Measurements from ENCODE around the gene RFX1. TPM values are rescaled to one million over a fixed set of nuclear protein-coding genes. Genes with fewer than 3 reads are reported as not detected.

RFX1 gene
- total and polyA plus RNA-seq, 2 experiments from 2014 or later: 8.9 to 11.8 TPM

DNA sequence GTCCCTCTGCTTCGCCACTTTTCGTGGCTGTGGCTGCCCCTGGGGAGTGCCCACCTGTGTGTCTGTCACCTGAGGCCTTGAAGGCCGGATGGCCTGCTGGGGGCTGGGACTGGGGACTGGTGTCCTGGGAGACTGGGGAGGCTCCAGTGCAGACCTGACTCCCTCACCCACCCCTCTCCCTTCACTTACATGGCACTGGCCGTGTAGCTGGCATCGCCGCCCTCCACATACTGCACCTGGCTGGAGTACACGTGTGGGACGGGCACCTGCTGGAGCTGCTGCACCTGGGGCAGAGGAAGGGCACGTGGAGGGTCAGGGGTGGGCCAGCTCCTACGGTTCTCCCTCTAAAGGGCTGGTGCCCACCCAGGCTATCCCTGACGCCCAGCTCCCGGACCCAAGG lies 28.3 kb downstream of the RFX1 start:
- Mint-ChIP-seq H3K4me1 (peaks cover 18% of the 10 kb centered on the region), H3K27me3 (ENCODE audit: insufficient read depth, low read depth, poor library complexity) (peaks cover 14% of the 10 kb centered on the region), H3K36me3 (ENCODE audit: low read depth) (peaks cover 3% of the 10 kb centered on the region; the same call in 1 of the 3 replicates), H3K4me3 (peak overlapping the region; percentile 60), H3K27ac (peak overlapping the region; percentile 81), H3K9me3 (no peaks in the 10 kb centered on the region)
- Histone ChIP-seq H3F3A (replicated peaks; ENCODE audit: low read depth) (no peaks in the 10 kb centered on the region), H3K4me2 (peak overlapping the region; percentile 75), H3K27ac (ENCODE audit: low read depth) (no peak overlapping the region), H3K4me3 (peak overlapping the region; percentile 66), H4K20me1 (replicated peaks; ENCODE audit: insufficient read depth) (no peaks in the 10 kb centered on the region), H2AFZ (no peak overlapping the region), H3K27me3 (ENCODE audit: insufficient read depth) (no peaks in the 10 kb centered on the region), H3K79me2 (replicated peaks; ENCODE audit: insufficient read depth) (no peaks in the 10 kb centered on the region), H3K4me1 (ENCODE audit: insufficient read depth) (peaks cover 23% of the 10 kb centered on the region), H3K9me2 (ENCODE audit: insufficient read depth) (no peaks in the 10 kb centered on the region), H3K36me3 (ENCODE audit: insufficient read depth) (no peaks in the 10 kb centered on the region)
- ATAC-seq (no peak), DNase-seq (ENCODE audit: low spot score) (no peak)
- TF ChIP-seq EZH2 (IDR thresholded peaks at IDR 0.05; ENCODE audit: low read depth, unreplicated experiment) (no peak), CREB1 (CRISPR knock-in tag; IDR thresholded peaks at IDR 0.05; ENCODE audit: low read depth) (no peak), ZNF331 (CRISPR knock-in tag; IDR thresholded peaks at IDR 0.05; ENCODE audit: low read depth) (no peak), JUNB (IDR thresholded peaks at IDR 0.05; ENCODE audit: unreplicated experiment) (no peak)
- TF ChIP-seq, protein P1, sequence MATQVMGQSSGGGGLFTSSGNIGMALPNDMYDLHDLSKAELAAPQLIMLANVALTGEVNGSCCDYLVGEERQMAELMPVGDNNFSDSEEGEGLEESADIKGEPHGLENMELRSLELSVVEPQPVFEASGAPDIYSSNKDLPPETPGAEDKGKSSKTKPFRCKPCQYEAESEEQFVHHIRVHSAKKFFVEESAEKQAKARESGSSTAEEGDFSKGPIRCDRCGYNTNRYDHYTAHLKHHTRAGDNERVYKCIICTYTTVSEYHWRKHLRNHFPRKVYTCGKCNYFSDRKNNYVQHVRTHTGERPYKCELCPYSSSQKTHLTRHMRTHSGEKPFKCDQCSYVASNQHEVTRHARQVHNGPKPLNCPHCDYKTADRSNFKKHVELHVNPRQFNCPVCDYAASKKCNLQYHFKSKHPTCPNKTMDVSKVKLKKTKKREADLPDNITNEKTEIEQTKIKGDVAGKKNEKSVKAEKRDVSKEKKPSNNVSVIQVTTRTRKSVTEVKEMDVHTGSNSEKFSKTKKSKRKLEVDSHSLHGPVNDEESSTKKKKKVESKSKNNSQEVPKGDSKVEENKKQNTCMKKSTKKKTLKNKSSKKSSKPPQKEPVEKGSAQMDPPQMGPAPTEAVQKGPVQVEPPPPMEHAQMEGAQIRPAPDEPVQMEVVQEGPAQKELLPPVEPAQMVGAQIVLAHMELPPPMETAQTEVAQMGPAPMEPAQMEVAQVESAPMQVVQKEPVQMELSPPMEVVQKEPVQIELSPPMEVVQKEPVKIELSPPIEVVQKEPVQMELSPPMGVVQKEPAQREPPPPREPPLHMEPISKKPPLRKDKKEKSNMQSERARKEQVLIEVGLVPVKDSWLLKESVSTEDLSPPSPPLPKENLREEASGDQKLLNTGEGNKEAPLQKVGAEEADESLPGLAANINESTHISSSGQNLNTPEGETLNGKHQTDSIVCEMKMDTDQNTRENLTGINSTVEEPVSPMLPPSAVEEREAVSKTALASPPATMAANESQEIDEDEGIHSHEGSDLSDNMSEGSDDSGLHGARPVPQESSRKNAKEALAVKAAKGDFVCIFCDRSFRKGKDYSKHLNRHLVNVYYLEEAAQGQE (IDR thresholded peaks at IDR 0.05; ENCODE audit: unreplicated experiment): no peak

DNA sequence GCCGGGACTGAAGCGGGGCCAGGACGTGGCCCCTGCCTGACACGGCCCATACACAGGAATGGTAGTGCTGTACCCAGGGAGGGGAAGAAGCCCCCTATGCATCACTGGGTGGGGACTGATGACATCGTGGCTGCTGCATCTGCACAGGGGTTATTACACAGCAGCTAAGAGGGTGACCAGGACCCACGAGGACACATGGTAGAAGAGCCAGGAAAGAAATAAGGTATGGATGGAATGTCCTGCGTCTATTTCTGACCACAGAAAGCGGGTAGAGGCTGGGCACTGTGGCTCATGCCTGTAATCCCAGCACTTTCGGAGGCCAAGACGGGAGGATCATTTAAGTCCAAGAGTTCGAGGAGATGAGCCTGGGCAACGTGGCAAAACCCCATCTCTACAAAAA lies 29.7 kb downstream of the RFX1 start:
- Mint-ChIP-seq H3K4me1 (peaks cover 18% of the 10 kb centered on the region), H3K27me3 (ENCODE audit: insufficient read depth, low read depth, poor library complexity) (peaks cover 11% of the 10 kb centered on the region), H3K36me3 (ENCODE audit: low read depth) (peaks cover 3% of the 10 kb centered on the region; the same call in 1 of the 3 replicates), H3K4me3 (no peak overlapping the region), H3K9me3 (no peaks in the 10 kb centered on the region), H3K27ac (no peak overlapping the region)
- Histone ChIP-seq H3K4me3 (no peak overlapping the region), H3K36me3 (ENCODE audit: insufficient read depth) (no peaks in the 10 kb centered on the region), H3F3A (replicated peaks; ENCODE audit: low read depth) (no peaks in the 10 kb centered on the region), H3K4me2 (no peak overlapping the region), H2AFZ (no peak overlapping the region), H4K20me1 (replicated peaks; ENCODE audit: insufficient read depth) (no peaks in the 10 kb centered on the region), H3K27ac (ENCODE audit: low read depth) (no peak overlapping the region), H3K9me2 (ENCODE audit: insufficient read depth) (no peaks in the 10 kb centered on the region), H3K4me1 (ENCODE audit: insufficient read depth) (peaks cover 23% of the 10 kb centered on the region), H3K79me2 (replicated peaks; ENCODE audit: insufficient read depth) (no peaks in the 10 kb centered on the region), H3K27me3 (ENCODE audit: insufficient read depth) (no peaks in the 10 kb centered on the region)
- TF ChIP-seq EZH2phosphoT487 (IDR thresholded peaks at IDR 0.05; ENCODE audit: unreplicated experiment) (no peak), ZNF114 (CRISPR knock-in tag; IDR thresholded peaks at IDR 0.05) (no peak)
- DNase-seq (ENCODE audit: low spot score) (no peak), ATAC-seq (no peak)

DNA sequence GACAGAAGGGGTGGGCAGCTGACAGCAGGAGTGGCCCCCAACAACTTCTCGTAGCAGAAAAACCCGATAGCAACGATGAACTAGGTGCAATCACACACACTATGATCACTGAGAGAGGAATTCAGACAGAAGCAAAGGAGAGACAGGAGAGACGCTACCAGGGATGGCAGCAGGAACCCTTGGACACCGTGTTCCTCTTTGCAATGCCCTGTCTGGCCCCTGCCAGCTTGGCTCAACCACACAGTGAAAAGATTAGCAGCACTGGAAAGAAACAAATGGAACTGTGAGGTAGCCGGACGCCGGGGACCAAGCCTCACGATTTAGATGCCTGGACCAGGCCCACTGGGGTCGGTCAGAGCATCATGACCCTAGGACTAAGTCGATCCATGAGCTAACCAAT lies 30.2 kb downstream of the RFX1 start:
- H4K20me1 ChIP-seq (replicated peaks; ENCODE audit: insufficient read depth): no peaks in the 10 kb centered on the region
- no peak overlapping the region for H3K4me3 ChIP-seq
- DNase-seq (ENCODE audit: low spot score) (no peak), ATAC-seq (no peak)
- H3K9me2 ChIP-seq (ENCODE audit: insufficient read depth): no peaks in the 10 kb centered on the region
- H3K4me1 ChIP-seq (ENCODE audit: insufficient read depth): peaks cover 23% of the 10 kb centered on the region
- H3K27ac Mint-ChIP-seq: no peak overlapping the region
- no peak overlapping the region; the same call in 2 of the 3 replicates for H3K4me3 Mint-ChIP-seq
- peaks cover 3% of the 10 kb centered on the region; the same call in 1 of the 3 replicates for H3K36me3 Mint-ChIP-seq (ENCODE audit: low read depth)
- no peak overlapping the region for H2AFZ ChIP-seq
- peaks cover 18% of the 10 kb centered on the region for H3K4me1 Mint-ChIP-seq
- H3K9me3 Mint-ChIP-seq: no peaks in the 10 kb centered on the region
- no peak overlapping the region for H3K4me2 ChIP-seq
- no peaks in the 10 kb centered on the region for H3K79me2 ChIP-seq (replicated peaks; ENCODE audit: insufficient read depth)
- TF ChIP-seq, protein P1 (IDR thresholded peaks at IDR 0.05; ENCODE audit: unreplicated experiment): no peak
- no peak for TF ChIP-seq JUNB (IDR thresholded peaks at IDR 0.05; ENCODE audit: unreplicated experiment)
- TF ChIP-seq NANOG (IDR thresholded peaks at IDR 0.05; ENCODE audit: borderline replicate concordance): no peak
- no peak for TF ChIP-seq STAT1 (IDR thresholded peaks at IDR 0.05; ENCODE audit: unreplicated experiment)
- TF ChIP-seq ZNF331 (CRISPR knock-in tag; IDR thresholded peaks at IDR 0.05; ENCODE audit: low read depth): no peak
- no peak for TF ChIP-seq EZH2 (IDR thresholded peaks at IDR 0.05; ENCODE audit: low read depth, unreplicated experiment)
- TF ChIP-seq EZH2phosphoT487 (IDR thresholded peaks at IDR 0.05; ENCODE audit: unreplicated experiment): no peak
- no peaks in the 10 kb centered on the region for H3F3A ChIP-seq (replicated peaks; ENCODE audit: low read depth)
- H3K36me3 ChIP-seq (ENCODE audit: insufficient read depth): no peaks in the 10 kb centered on the region
- peaks cover 11% of the 10 kb centered on the region for H3K27me3 Mint-ChIP-seq (ENCODE audit: insufficient read depth, low read depth, poor library complexity)
- H3K27ac ChIP-seq (ENCODE audit: low read depth): no peak overlapping the region
- no peaks in the 10 kb centered on the region for H3K27me3 ChIP-seq (ENCODE audit: insufficient read depth)
